ENCODE measurements around the gene FBXW11. TPM values are rescaled to one million over a fixed set of nuclear protein-coding genes. Genes with fewer than 3 reads are reported as not detected.

FBXW11 gene
- total and polyA plus RNA-seq, 2 of the 8 experiments (the other 6 are each of a cell fraction or from before 2014, with no cell fraction given), result 45.0 to 75.6 TPM

- TF ChIP-seq CTCF (IDR thresholded peaks at IDR 0.05; ENCODE audit: control extremely low read depth in 1 of 3, insufficient read depth in 1 of 3, low read depth in 1 of 3, low read length in 3 of 3) (no peak), KDM1A (IDR thresholded peaks at IDR 0.05; ENCODE audit: borderline replicate concordance, low read length) (no peak), NRF1 (IDR thresholded peaks at IDR 0.05; ENCODE audit: low read depth, low read length) (no peak)
Observed at GRCh38 chr5:171992305-171992704, 14.1 kb downstream of the FBXW11 start (continued).

Data from H1 (cell line).